GM21576 (cell line): ENCODE measurements around the gene KCNQ5.
"Not testable (repeated sequence)": the region's sequence is repeated elsewhere in the genome, so short reads cannot be mapped to it uniquely, and the experiment has no call there.

ENCODE experiments used
- ATAC-seq: cut with Tn5 transposase; IDR thresholded peaks from one replicate; pipeline ENCODE4 v1.9.1; 2021; ENCODE audit warnings: mild to moderate bottlenecking, moderate library complexity; ENCODE audit not compliant: unreplicated experiment

The KCNQ5 gene

GRCh38 chr6:73227606-73228255, 605.9 kb downstream of the KCNQ5 start:
- ATAC-seq: no peak

GRCh38 chr6:73231986-73232391, 610.1 kb downstream of the KCNQ5 start:
- ATAC-seq: no peak

GRCh38 chr6:73233048-73233447, 611.2 kb downstream of the KCNQ5 start:
- ATAC-seq: no peak

GRCh38 chr6:73233971-73234370, 612.1 kb downstream of the KCNQ5 start:
- not testable (repeated sequence) for ATAC-seq

- ATAC-seq: no peak
Measured at GRCh38 chr6:73234733-73235132, 612.9 kb downstream of the KCNQ5 start.

- ATAC-seq: no peak
Measured at GRCh38 chr6:73236144-73236750, 614.4 kb downstream of the KCNQ5 start.

GRCh38 chr6:73240730-73241129, 618.9 kb downstream of the KCNQ5 start:
- ATAC-seq: no peak

GRCh38 chr6:73242001-73242400, 620.1 kb downstream of the KCNQ5 start:
- ATAC-seq: no peak
